Measurements from ENCODE around the gene SCP2. TPM values are rescaled to one million over a fixed set of nuclear protein-coding genes. Genes with fewer than 3 reads are reported as not detected.

Gene SCP2
- total and polyA plus RNA-seq, 4 donors: 85.6 to 157 (median 128) TPM

- peak overlapping the region in 1 of 2 donors; percentile 1 for H3K27ac ChIP-seq (ENCODE audit: low read depth in 1 of 2, low read length in 1 of 2)
- no peaks in the 10 kb centered on the region for H3K27me3 ChIP-seq (ENCODE audit: control insufficient read depth in 3 of 3, insufficient read depth in 3 of 3, low read length in 2 of 3)
- H3K4me1 ChIP-seq (ENCODE audit: control insufficient read depth in 5 of 5, insufficient read depth in 5 of 5, low read length in 5 of 5): peaks cover 0 to 17% (median 5%) of the 10 kb centered on the region in 5 donors
- TF ChIP-seq CTCF (IDR thresholded peaks at IDR 0.05; ENCODE audit: control extremely low read depth, extremely low read depth): no peak
- no peak overlapping the region for H3K4me3 ChIP-seq
- ATAC-seq (ENCODE audit: insufficient read depth, low FRiP score) (no peak), DNase-seq (peak in 1 of 3 donors; percentile 35)
- WGBS, 2 donors: 84 to 86% methylated on average over 10 of the region's 10 CpGs
- peaks cover 0 to 1% (median 0%) of the 10 kb centered on the region in 4 donors for H3K36me3 ChIP-seq (ENCODE audit: control insufficient read depth in 4 of 4, insufficient read depth in 4 of 4, low read length in 4 of 4)
- H3K9me3 ChIP-seq (ENCODE audit: control insufficient read depth in 4 of 4, insufficient read depth in 3 of 4, low read length in 3 of 4): no peaks in the 10 kb centered on the region
- no peak overlapping the region for H3K9ac ChIP-seq (ENCODE audit: insufficient read depth in 1 of 2, low read length in 2 of 2)
These were observed 10.7 kb upstream of the SCP2 start for GRCh38 chr1:52916241-52916975.

DNA sequence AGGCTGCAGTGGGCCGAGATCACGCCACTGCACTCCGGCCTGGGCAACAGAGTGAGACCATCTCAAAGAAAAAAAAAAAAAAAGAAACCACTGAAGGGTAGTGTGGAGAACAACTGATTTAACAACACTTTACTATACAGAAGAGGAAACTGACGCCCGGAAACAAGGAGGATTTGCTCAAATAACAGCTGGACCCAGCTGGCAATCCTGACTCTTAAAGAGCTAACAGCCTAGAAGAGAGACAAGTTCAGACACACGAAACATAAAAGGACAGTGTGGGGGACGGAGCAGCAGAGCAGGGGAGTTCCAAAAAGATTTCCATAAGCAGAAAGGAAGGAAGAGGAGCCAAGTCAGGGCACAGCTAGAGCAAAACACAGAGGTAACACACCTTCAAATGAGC, 9.9 kb upstream of the SCP2 start:
- WGBS, 2 donors: 86 to 88% methylated on average over 7 of the region's 7 CpGs

DNA sequence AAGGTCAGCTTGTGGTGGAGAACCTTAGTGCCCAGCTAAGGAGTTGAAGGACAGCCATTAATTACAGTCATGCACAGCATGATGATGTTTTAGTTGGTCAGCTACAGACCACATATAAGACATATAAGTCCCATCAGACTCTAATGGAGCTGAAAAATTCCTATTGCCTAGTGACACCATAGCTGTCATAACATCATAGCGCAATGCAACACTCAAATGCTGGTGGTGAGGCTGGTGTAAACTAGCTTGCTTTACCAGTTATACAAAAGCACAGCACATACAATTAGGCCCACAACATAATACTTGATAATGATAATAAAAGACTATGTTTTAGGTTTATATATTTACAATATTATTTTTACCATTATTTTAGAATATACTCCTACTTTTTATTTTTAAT, 9.5 kb upstream of the SCP2 start:
- DNase-seq (peak in 1 of 3 donors; percentile 54), ATAC-seq (ENCODE audit: insufficient read depth, low FRiP score) (no peak)
- Histone ChIP-seq H3K27ac (ENCODE audit: low read depth in 1 of 2, low read length in 1 of 2) (peak overlapping the region in 1 of 2 donors; percentile 34), H3K9ac (ENCODE audit: insufficient read depth in 1 of 2, low read length in 2 of 2) (no peak overlapping the region), H3K4me1 (ENCODE audit: control insufficient read depth in 5 of 5, insufficient read depth in 5 of 5, low read length in 5 of 5) (peaks cover 0 to 17% (median 5%) of the 10 kb centered on the region in 5 donors), H3K27me3 (ENCODE audit: control insufficient read depth in 3 of 3, insufficient read depth in 3 of 3, low read length in 2 of 3) (no peaks in the 10 kb centered on the region), H3K4me3 (no peak overlapping the region), H3K36me3 (ENCODE audit: control insufficient read depth in 4 of 4, insufficient read depth in 4 of 4, low read length in 4 of 4) (peaks cover 0 to 1% (median 0%) of the 10 kb centered on the region in 4 donors), H3K9me3 (ENCODE audit: control insufficient read depth in 4 of 4, insufficient read depth in 3 of 4, low read length in 3 of 4) (no peaks in the 10 kb centered on the region)
- no peak for TF ChIP-seq CTCF (IDR thresholded peaks at IDR 0.05; ENCODE audit: control extremely low read depth, extremely low read depth)
- 96 to 98% methylated on average over 1 of the region's 1 CpG for WGBS, 2 donors

More for the DNA sequence above, 9.9 kb upstream of the SCP2 start:
- Histone ChIP-seq H3K27ac (ENCODE audit: low read depth in 1 of 2, low read length in 1 of 2) (peak overlapping the region in 1 of 2 donors; percentile 34), H3K36me3 (ENCODE audit: control insufficient read depth in 4 of 4, insufficient read depth in 4 of 4, low read length in 4 of 4) (peaks cover 0 to 1% (median 0%) of the 10 kb centered on the region in 4 donors), H3K9me3 (ENCODE audit: control insufficient read depth in 4 of 4, insufficient read depth in 3 of 4, low read length in 3 of 4) (no peaks in the 10 kb centered on the region), H3K9ac (ENCODE audit: insufficient read depth in 1 of 2, low read length in 2 of 2) (no peak overlapping the region), H3K4me3 (no peak overlapping the region), H3K27me3 (ENCODE audit: control insufficient read depth in 3 of 3, insufficient read depth in 3 of 3, low read length in 2 of 3) (no peaks in the 10 kb centered on the region), H3K4me1 (ENCODE audit: control insufficient read depth in 5 of 5, insufficient read depth in 5 of 5, low read length in 5 of 5) (peaks cover 0 to 17% (median 5%) of the 10 kb centered on the region in 5 donors)
- DNase-seq (peak; percentile 81 to 95 (median 94)), ATAC-seq (ENCODE audit: insufficient read depth, low FRiP score) (no peak)
- TF ChIP-seq CTCF (IDR thresholded peaks at IDR 0.05; ENCODE audit: control extremely low read depth, extremely low read depth): no peak
